B cell (primary cell): ENCODE measurements around the gene NPBWR2. TPM values are rescaled to one million over a fixed set of nuclear protein-coding genes. Genes with fewer than 3 reads are reported as not detected.

Experiments
- ATAC-seq: fragments of 200-7000 bp; cut with Tn5 transposase; one replicate; pipeline ENCODE4 v1.10.0; 2021; ENCODE audit warnings: low read depth, mild to moderate bottlenecking, moderate number of reproducible peaks, moderate library complexity
- CTCF ChIA-PET: fragments of 350-600 bp; sonication (Branson Sonifier 250); formaldehyde crosslinking; loops from one replicate; lab custom pipeline; 2021; ENCODE audit warnings: antibody characterized with exemption, inconsistent platforms; lab: Charles Lee
- POLR2A ChIA-PET: fragments of 350-600 bp; sonication (Branson Sonifier 250); formaldehyde crosslinking; loops from one replicate; lab custom pipeline; 2021; ENCODE audit warnings: antibody characterized with exemption; lab: Charles Lee
- DNase-seq: peaks from one replicate; pipeline ENCODE4 v3.0.0; 2013
- H2AFZ ChIP-seq: 2 replicates; pipeline ENCODE4 v1.6.1; 2012; ENCODE audit warnings: mild to moderate bottlenecking, low read depth, low read length; ENCODE audit not compliant: insufficient read depth, poor library complexity, severe bottlenecking
- H3K27ac ChIP-seq, 2 donors: 1 replicate in 1 of 2; 2 replicates in 1 of 2; pipeline ENCODE4 v1.5.1; 2012 to 2013; ENCODE audit warnings: low read length in 2 of 2, mild to moderate bottlenecking in 2 of 2, moderate library complexity in 1 of 2
- H3K27me3 ChIP-seq, 4 experiments: fragments of 200-600 bp in 1 of 4; sonication (generic) in 1 of 4; replicated peaks in 1 of 4; 1 replicate in 2 of 4; 2 replicates in 2 of 4; pipeline versions ENCODE4 v1.6.1 to v1.7.0; 2013 to 2016; ENCODE audit warnings: low read length in 3 of 4, mild to moderate bottlenecking in 2 of 4, mixed read lengths in 1 of 4, moderate library complexity in 1 of 4; ENCODE audit not compliant: insufficient read depth in 4 of 4, control insufficient read depth in 3 of 4; ENCODE audit errors: control extremely low read depth in 1 of 4
- H3K36me3 ChIP-seq, 2 experiments: replicated peaks in 1 of 2; 1 replicate in 1 of 2; 2 replicates in 1 of 2; pipeline versions ENCODE4 v1.6.1 to v1.7.1; 2013; ENCODE audit warnings: low read length in 1 of 2; ENCODE audit not compliant: insufficient read depth in 2 of 2, control insufficient read depth in 1 of 2; ENCODE audit errors: control extremely low read depth in 1 of 2, extremely low read depth in 1 of 2
- H3K4me1 ChIP-seq, 2 donors: fragments of 200-600 bp in 1 of 2; sonication (generic) in 1 of 2; 1 replicate in 1 of 2; 2 replicates in 1 of 2; pipeline versions ENCODE4 v1.5.1 to v1.6.1; 2013 to 2017; ENCODE audit warnings: low read length in 2 of 2; ENCODE audit not compliant: control insufficient read depth in 2 of 2, insufficient read depth in 2 of 2
- H3K4me2 ChIP-seq: replicated peaks from 2 replicates; pipeline ENCODE3; 2012; ENCODE audit warnings: mild to moderate bottlenecking, low read depth, low read length; ENCODE audit not compliant: poor library complexity, severe bottlenecking
- H3K4me3 ChIP-seq, 5 experiments: fragments of 200-600 bp in 1 of 5; sonication (generic) in 1 of 5; 1 replicate in 3 of 5; 2 replicates in 2 of 5; pipeline versions ENCODE4 v1.5.1 to v1.7.0; 2011 to 2016; ENCODE audit warnings: low read length in 4 of 5, mild to moderate bottlenecking in 4 of 5, low read depth in 2 of 5, control low read depth in 1 of 5, moderate library complexity in 1 of 5; ENCODE audit not compliant: insufficient read depth in 1 of 5; ENCODE audit errors: control extremely low read depth in 1 of 5, extremely low read depth in 1 of 5
- H3K79me2 ChIP-seq: fragments of 200-600 bp; sonication (generic); one replicate; pipeline ENCODE4 v1.6.0; 2016; ENCODE audit warnings: low read length; ENCODE audit not compliant: control insufficient read depth, insufficient read depth
- H3K9ac ChIP-seq: fragments of 200-600 bp; sonication (generic); 2 replicates; pipeline ENCODE4 v1.6.1; 2017; ENCODE audit warnings: mild to moderate bottlenecking, low read length, moderate library complexity
- H3K9me3 ChIP-seq, 3 donors: one replicate each; pipeline versions ENCODE4 v1.6.1 to v1.7.1; 2013; ENCODE audit warnings: low read length in 2 of 3; ENCODE audit not compliant: control insufficient read depth in 2 of 3, insufficient read depth in 1 of 3; ENCODE audit errors: control extremely low read depth in 1 of 3
- H4K20me1 ChIP-seq: 2 replicates; pipeline ENCODE4 v1.6.0; 2012; ENCODE audit warnings: mild to moderate bottlenecking, low read length; ENCODE audit not compliant: insufficient read depth, control insufficient read depth, poor library complexity, severe bottlenecking
- H3K27ac Mint-ChIP-seq: one replicate; pipeline ENCODE4 v1.8.0; 2021; ENCODE audit warnings: mixed read lengths
- H3K27me3 Mint-ChIP-seq: one replicate; pipeline ENCODE4 v1.8.0; 2021; ENCODE audit warnings: mixed read lengths
- H3K4me1 Mint-ChIP-seq: one replicate; pipeline ENCODE4 v1.8.0; 2021; ENCODE audit warnings: mixed read lengths
- H3K4me3 Mint-ChIP-seq: one replicate; pipeline ENCODE4 v1.8.0; 2021; ENCODE audit warnings: mixed read lengths
- H3K9me3 Mint-ChIP-seq: one replicate; pipeline ENCODE4 v1.8.0; 2022; ENCODE audit warnings: mixed read lengths; ENCODE audit not compliant: insufficient read depth
- EZH2 ChIP-seq: IDR thresholded peaks from 2 replicates; pipeline ENCODE4 v1.6.1; 2012; ENCODE audit warnings: borderline replicate concordance, low read depth, mild to moderate bottlenecking, moderate library complexity, low read length; ENCODE audit not compliant: insufficient read depth, poor library complexity, severe bottlenecking
- WGBS: methylation state at CpG from one replicate; pipeline ENCODE4 v1.1.5; 2013; ENCODE audit warnings: missing lambda C conversion rate; ENCODE audit not compliant: insufficient coverage; 5-methylcytosine and 5-hydroxymethylcytosine counted together
- intact Hi-C: fragments of 100-400 bp; cut with micrococcal nuclease; formaldehyde crosslinking; loops from one replicate; pipeline ENCODE4 v1.10.0; 2022
- polyA plus RNA-seq: library from polyadenylated mRNA; depleted of rRNA; stranded (reverse); fragments of >200 nt; gene quantifications from 2 replicates; pipeline ENCODE4 v1.2.3, GENCODE V29; 2012
- total RNA-seq, 2 donors: library from RNA; stranded (reverse); fragments of 120-200 nt in 1 of 2; gene quantifications; 1 replicate in 1 of 2; 2 replicates in 1 of 2; pipeline versions ENCODE4 v1.2.3 to v1.2.4, GENCODE V29; 2013 to 2022
- TF ChIP-seq, protein P1 (sequence below): fragments of 200-600 bp; IDR thresholded peaks from one replicate; pipeline ENCODE4 v1.8.0; 2022; ENCODE audit warnings: antibody characterized with exemption, mild to moderate bottlenecking

The NPBWR2 gene
- total and polyA plus RNA-seq, 2 donors (not counting 1 experiment from before 2014, with no cell fraction given): 0.21 TPM; not detected in 1

DNA sequence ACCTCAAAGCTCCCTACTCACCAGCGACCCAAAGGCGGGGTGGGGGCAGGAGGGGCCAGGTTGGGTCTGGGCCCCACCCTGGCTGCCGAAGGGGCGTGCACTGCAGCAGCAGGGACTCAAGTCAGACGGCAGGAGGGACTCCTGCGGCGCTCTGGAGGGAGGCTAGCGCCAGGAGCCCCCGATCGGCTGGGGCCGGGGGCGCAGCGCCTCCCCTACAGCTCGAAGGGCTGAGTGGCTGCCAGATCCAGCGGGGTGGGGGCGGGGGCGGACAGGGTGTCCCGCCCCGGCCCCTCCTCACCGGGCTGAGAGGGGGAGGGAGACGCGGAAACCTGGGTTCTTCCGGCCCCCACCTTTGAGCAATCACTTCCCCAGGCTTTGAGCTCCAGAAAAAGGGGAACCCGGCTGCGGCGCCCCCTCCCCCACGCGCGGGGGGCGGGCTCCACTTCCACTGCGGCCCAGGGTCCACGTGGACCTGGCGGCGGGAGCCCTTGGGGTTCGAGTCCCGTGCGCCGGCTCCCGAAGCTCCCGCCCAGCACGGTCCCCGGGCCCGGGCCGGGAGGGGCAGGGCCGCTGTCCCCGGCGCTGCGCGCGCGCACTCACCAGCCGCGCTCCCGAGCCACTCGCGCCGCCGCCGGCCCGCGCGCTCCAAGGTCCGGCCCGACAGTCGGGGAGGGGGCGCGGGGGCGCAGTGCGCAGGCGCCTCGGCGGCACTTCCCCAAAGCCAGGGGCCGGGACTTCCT, 27.9 kb downstream of the NPBWR2 start, which contains the start of gene RGS19:
RGS19 (minus strand) TSS at position 246 of the 740 bp plus-strand sequence. CDS start 2,632 bp downstream, outside the sequence.
- no peak for TF ChIP-seq EZH2
- TF ChIP-seq, protein P1, sequence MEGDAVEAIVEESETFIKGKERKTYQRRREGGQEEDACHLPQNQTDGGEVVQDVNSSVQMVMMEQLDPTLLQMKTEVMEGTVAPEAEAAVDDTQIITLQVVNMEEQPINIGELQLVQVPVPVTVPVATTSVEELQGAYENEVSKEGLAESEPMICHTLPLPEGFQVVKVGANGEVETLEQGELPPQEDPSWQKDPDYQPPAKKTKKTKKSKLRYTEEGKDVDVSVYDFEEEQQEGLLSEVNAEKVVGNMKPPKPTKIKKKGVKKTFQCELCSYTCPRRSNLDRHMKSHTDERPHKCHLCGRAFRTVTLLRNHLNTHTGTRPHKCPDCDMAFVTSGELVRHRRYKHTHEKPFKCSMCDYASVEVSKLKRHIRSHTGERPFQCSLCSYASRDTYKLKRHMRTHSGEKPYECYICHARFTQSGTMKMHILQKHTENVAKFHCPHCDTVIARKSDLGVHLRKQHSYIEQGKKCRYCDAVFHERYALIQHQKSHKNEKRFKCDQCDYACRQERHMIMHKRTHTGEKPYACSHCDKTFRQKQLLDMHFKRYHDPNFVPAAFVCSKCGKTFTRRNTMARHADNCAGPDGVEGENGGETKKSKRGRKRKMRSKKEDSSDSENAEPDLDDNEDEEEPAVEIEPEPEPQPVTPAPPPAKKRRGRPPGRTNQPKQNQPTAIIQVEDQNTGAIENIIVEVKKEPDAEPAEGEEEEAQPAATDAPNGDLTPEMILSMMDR: no peak
- Histone ChIP-seq H3K9me3 (no peaks in the 10 kb centered on the region), H3K4me2 (peak within 1 kb of the TSS; percentile 96), H2AFZ (peak within 1 kb of the TSS; percentile 65), H3K27me3 (peaks cover 0 to 3% (median under 1%) of the 10 kb centered on the region in 4 experiments), H3K27ac (peak within 1 kb of the TSS; percentile 77 to 94), H3K9ac (peak within 1 kb of the TSS; percentile 85), H3K4me3 (peak within 1 kb of the TSS; percentile 80 to 98 (median 96)), H3K4me1 (peaks cover 46 to 75% of the 10 kb centered on the region in 2 donors), H4K20me1 (peaks cover 52% of the 10 kb centered on the region), H3K36me3 (peaks cover 0 to 19% of the 10 kb centered on the region in 2 experiments), H3K79me2 (peaks cover 20% of the 10 kb centered on the region)
- WGBS: under 1% methylated on average over 68 of the region's 73 CpGs
- Mint-ChIP-seq H3K4me3 (peak within 1 kb of the TSS; percentile 87), H3K27me3 (no peaks in the 10 kb centered on the region), H3K4me1 (peaks cover 57% of the 10 kb centered on the region), H3K9me3 (no peaks in the 10 kb centered on the region), H3K27ac (peak within 1 kb of the TSS; percentile 93)
- ChIA-PET CTCF (interaction anchor here (0.6 to 11.8 kb wide), 12 partner anchors 10 to 100 kb away, joined by 3 to 220 read pairs (median 4); partner anchors contain the start of genes NPBWR2 and SAMD10), POLR2A (interaction anchor here (0.6 to 5.5 kb wide), 10 partner anchors 10 to 332 kb away, joined by 3 to 55 read pairs (median 6); partner anchors contain the start of genes SAMD10 and TCEA2)
- peak; percentile 95 for DNase-seq
- ATAC-seq: peak; percentile 46
- intact Hi-C loops: loop anchor here (1.0 to 5.0 kb wide), 5 partner anchors 16 to 178 kb away; partner anchors contain the start of genes PCMTD2, PRPF6, TCEA2 and UCKL1
